Measurements from ENCODE around the gene CCDC190. TPM values are rescaled to one million over a fixed set of nuclear protein-coding genes. Genes with fewer than 3 reads are reported as not detected.
A peak's percentile ranks its signal among the peaks of the same experiment; 100 is the strongest.

Gene CCDC190
- total and polyA plus RNA-seq, 2 of the 4 experiments (the other 2 are of a cell fraction): 0.10 to 0.36 TPM

DNA sequence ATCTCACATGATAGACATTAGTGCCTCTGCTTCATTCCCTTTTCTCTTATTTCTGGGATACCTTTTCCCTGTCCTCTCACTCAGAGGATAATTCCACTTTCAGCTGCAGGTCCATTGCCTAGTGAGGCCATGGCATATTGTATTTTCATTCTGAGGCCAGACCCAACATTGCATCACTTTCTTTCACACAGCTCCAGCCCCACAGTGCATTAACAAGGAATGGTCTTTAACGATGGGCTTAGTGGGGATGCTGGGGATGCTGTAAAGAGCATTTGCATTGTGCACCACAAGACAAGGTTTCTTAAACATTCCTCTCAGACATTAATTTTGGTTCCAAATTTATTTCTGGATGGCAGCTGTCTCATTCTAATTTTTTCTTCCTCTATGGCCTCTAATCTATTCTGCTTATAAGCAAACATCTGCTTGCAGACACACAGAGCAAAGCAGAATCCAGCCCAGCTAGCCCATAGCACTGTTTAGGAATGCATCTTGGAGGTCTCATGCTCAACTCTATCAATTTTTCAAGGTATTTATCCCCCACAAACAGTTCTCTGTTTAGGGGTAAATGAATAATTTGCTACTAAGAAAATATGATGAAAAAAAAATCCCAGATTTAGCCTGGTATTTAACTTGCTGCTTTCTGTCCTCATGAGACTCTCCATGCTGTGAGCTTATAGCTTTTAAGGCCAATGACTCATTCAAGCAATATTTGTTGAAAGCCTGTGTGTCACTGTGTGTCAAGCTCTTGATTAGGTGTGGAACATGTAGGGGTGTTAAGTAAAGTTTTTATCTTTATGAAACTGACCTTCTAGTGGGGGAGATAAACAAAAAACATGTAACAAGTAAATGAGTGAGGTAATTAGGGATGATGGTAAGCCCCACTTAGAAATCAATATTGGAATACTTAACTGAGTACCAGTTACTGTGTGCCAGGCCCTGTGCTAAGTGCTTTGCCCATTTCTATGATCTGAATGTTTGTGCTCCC, 44.5 kb upstream of the CCDC190 start:
- Histone ChIP-seq H2BK120ac (ENCODE audit: low read depth, low read length) (peak overlapping the region; percentile 78), H4K8ac (ENCODE audit: low read depth in 2 of 2, low read length in 2 of 2) (peak overlapping the region; percentile 5 to 26; a peak in 3 of 4 replicates), H4K5ac (ENCODE audit: low read depth, low read length) (no peak overlapping the region), H2BK5ac (ENCODE audit: low read depth, low read length, poor library complexity, severe bottlenecking) (peak overlapping the region; percentile 45), H3K4ac (ENCODE audit: low read depth, low read length) (peak overlapping the region; percentile 82), H3K79me1 (ENCODE audit: low read depth in 1 of 2, low read length in 2 of 2) (no peaks in the 10 kb centered on the region), H2BK20ac (ENCODE audit: low read depth, low read length) (peak overlapping the region; percentile 75), H3K23ac (ENCODE audit: low read depth, low read length) (peak overlapping the region; percentile 54), H4K20me1 (ENCODE audit: insufficient read depth, low read length) (no peaks in the 10 kb centered on the region), H3K4me3 (ENCODE audit: insufficient read depth, low read depth, low read length) (no peak overlapping the region), H3K18ac (ENCODE audit: low read depth, low read length) (peak overlapping the region; percentile 55; the same call in 1 of the 2 replicates), H4K91ac (ENCODE audit: insufficient read depth, low read depth, low read length) (peak overlapping the region; percentile 53), H3K27me3 (ENCODE audit: control insufficient read depth, insufficient read depth, low read length) (no peaks in the 10 kb centered on the region), H3K4me2 (ENCODE audit: low read depth, low read length) (0 out of 2 replicates have a peak overlapping the region, but pooled peaks have one; percentile 18), H3K56ac (ENCODE audit: extremely low read depth, insufficient read depth, low read length) (0 out of 2 replicates have a peak overlapping the region, but pooled peaks have one; percentile 31), H2BK15ac (ENCODE audit: low read depth, low read length) (peak overlapping the region; percentile 37; the same call in 2 of the 3 replicates), H3K14ac (replicated peaks; ENCODE audit: low read depth, low read length) (peak overlapping the region; percentile 80), H2AK5ac (ENCODE audit: low read depth, low read length) (peak overlapping the region; percentile 81), H3K9me1 (ENCODE audit: insufficient read depth, low read length) (peaks cover 14% of the 10 kb centered on the region), H3K9ac (ENCODE audit: low read depth, low read length) (no peak overlapping the region), H3K9me3 (ENCODE audit: control insufficient read depth, insufficient read depth, low read length) (no peaks in the 10 kb centered on the region), H2AFZ (replicated peaks; ENCODE audit: low read length, poor library complexity) (peak overlapping the region; percentile 4), H2AK9ac (replicated peaks; ENCODE audit: low read depth, low read length, poor library complexity) (no peak overlapping the region), H3K27ac (ENCODE audit: insufficient read depth, low read length) (peak overlapping the region; percentile 35), H3K36me3 (ENCODE audit: control insufficient read depth, insufficient read depth, low read length) (no peaks in the 10 kb centered on the region), H3K4me1 (ENCODE audit: control insufficient read depth, insufficient read depth, low read length) (peaks cover 11% of the 10 kb centered on the region)
- ChIA-PET POLR2A (ENCODE audit: unreplicated experiment) (no interaction called here), CTCF (interaction anchor here (0.8 to 1.0 kb wide), 2 partner anchors 11 to 166 kb away, joined by 3 to 4 read pairs; no protein-coding TSS in a partner anchor)
- intact Hi-C loops (cut with micrococcal nuclease) (no loop called here), in situ Hi-C loops (cut with MboI; ENCODE audit: low sequenced_read_pairs) (no loop called here), dilution Hi-C loops (cut with HindIII; ENCODE audit: low sequenced_read_pairs, unreplicated experiment) (no loop called here)
- ATAC-seq (ENCODE audit: low read depth) (peak; percentile 68), DNase-seq (peak; percentile 81)
- no TSS peak for BruUV-seq (replicated peaks)
- WGBS, 2 experiments (ENCODE audit: extremely low coverage in 2 of 2, insufficient read length in 1 of 2): no CpG with 5 or more reads among the region's 1 CpG
- TF ChIP-seq NFE2L2 (IDR thresholded peaks at IDR 0.05; ENCODE audit: low read depth, low read length) (no peak), FOS (IDR thresholded peaks at IDR 0.05; ENCODE audit: low read depth, low read length) (peak; percentile 82), CHD1 (IDR thresholded peaks at IDR 0.05; ENCODE audit: low read depth, low read length) (no peak), MAZ (IDR thresholded peaks at IDR 0.05; ENCODE audit: borderline replicate concordance, low read depth, low read length) (no peak), SMC3 (IDR thresholded peaks at IDR 0.05; ENCODE audit: low read depth, low read length) (no peak), BHLHE40 (IDR thresholded peaks at IDR 0.05; ENCODE audit: low read depth, low read length) (peak; percentile 46; the same call in 1 of the 2 replicates), RFX5 (IDR thresholded peaks at IDR 0.05; ENCODE audit: low read depth, low read length) (no peak), MAFK (IDR thresholded peaks at IDR 0.05; ENCODE audit: low read depth, low read length) (no peak), RAD21 (IDR thresholded peaks at IDR 0.05; ENCODE audit: low read length) (no peak), POLR2A (IDR thresholded peaks at IDR 0.05; ENCODE audit: low read depth, low read length) (no peak)
- TF ChIP-seq, protein P1, sequence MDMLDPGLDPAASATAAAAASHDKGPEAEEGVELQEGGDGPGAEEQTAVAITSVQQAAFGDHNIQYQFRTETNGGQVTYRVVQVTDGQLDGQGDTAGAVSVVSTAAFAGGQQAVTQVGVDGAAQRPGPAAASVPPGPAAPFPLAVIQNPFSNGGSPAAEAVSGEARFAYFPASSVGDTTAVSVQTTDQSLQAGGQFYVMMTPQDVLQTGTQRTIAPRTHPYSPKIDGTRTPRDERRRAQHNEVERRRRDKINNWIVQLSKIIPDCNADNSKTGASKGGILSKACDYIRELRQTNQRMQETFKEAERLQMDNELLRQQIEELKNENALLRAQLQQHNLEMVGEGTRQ (IDR thresholded peaks at IDR 0.05; ENCODE audit: low read depth, low read length): no peak
- TF ChIP-seq, protein P2, sequence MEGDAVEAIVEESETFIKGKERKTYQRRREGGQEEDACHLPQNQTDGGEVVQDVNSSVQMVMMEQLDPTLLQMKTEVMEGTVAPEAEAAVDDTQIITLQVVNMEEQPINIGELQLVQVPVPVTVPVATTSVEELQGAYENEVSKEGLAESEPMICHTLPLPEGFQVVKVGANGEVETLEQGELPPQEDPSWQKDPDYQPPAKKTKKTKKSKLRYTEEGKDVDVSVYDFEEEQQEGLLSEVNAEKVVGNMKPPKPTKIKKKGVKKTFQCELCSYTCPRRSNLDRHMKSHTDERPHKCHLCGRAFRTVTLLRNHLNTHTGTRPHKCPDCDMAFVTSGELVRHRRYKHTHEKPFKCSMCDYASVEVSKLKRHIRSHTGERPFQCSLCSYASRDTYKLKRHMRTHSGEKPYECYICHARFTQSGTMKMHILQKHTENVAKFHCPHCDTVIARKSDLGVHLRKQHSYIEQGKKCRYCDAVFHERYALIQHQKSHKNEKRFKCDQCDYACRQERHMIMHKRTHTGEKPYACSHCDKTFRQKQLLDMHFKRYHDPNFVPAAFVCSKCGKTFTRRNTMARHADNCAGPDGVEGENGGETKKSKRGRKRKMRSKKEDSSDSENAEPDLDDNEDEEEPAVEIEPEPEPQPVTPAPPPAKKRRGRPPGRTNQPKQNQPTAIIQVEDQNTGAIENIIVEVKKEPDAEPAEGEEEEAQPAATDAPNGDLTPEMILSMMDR (conservative IDR thresholded peaks at IDR 0.05; ENCODE audit: low read depth, low read length): no peak
- TF ChIP-seq, protein P3, sequence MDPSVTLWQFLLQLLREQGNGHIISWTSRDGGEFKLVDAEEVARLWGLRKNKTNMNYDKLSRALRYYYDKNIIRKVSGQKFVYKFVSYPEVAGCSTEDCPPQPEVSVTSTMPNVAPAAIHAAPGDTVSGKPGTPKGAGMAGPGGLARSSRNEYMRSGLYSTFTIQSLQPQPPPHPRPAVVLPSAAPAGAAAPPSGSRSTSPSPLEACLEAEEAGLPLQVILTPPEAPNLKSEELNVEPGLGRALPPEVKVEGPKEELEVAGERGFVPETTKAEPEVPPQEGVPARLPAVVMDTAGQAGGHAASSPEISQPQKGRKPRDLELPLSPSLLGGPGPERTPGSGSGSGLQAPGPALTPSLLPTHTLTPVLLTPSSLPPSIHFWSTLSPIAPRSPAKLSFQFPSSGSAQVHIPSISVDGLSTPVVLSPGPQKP (IDR thresholded peaks at IDR 0.05; ENCODE audit: borderline replicate concordance, low read depth, low read length): no peak

Measured in IMR-90 (cell line).